ENCODE data around the gene RS1. TPM values are rescaled to one million over a fixed set of nuclear protein-coding genes. Genes with fewer than 3 reads are reported as not detected.
A peak's percentile ranks its signal among the peaks of the same experiment; 100 is the strongest.

Gene RS1
- total RNA-seq: not detected in 2 replicates
- polyA plus RNA-seq (2012): 0.03 TPM

DNA sequence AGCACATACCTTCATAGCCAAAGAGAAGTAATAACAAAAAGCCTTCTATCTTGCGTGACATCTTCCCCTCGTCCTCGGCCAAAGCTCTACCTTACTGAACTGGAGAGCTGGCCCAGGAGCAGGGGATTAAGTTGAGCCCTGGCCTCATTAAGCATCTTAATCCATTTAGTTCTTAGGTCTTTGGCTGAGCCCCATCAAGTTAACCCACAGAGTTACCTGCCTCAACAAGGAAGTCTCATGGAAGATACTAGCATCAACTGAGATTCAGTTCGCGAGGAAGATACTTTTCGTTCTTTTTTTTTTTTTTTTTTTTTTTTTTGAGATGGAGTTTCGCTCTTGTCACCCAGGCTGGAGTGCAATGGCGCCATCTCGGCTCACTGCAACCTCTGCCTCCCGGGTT, at the start of gene RS1:
TSS of gene RS1 (minus strand) at position 101 of the 400 bp plus-strand sequence. CDS start at position 61, 40 bp downstream.
- no peak for DNase-seq (ENCODE audit: low read depth)

DNA sequence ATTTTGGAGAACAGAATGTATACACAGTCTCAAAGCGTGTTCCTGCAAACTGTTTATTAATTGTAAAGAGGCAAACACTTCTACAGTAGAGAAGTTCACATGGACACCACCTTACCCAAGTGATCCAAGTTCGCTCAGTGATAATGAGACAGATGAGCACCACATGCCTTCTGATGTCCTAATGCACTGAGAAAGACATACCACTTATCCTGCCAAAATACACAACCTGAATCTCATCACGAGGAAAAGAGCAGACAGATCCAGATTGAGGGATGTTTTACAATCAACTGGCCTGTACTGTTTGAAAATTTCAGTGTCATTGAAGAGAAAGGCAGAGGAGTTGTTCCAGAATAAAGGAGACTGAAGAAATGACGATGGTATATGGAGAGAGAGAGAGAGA, 47.9 kb upstream of the RS1 start:
- no peak for DNase-seq (ENCODE audit: low read depth)

DNA sequence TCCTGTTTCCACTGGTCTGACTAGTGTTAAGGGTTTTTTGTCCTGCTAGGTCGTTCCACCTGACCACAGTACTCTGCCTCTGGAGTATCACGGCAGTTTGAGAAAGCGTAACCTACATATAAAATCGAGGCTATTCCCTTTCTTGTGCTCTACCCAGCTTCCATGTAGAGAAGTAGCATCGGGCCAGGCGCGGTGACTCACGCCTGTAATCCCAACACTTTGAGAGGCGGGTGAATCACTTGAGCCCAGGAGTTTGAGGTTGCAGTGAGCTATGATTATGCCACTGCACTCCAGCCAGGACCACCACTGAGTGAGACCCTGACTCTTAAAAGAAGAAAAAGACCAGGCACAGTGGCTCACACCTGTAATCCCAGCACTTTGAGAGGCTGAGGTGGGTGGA, 43.0 kb upstream of the RS1 start:
- DNase-seq (ENCODE audit: low read depth): no peak

DNA sequence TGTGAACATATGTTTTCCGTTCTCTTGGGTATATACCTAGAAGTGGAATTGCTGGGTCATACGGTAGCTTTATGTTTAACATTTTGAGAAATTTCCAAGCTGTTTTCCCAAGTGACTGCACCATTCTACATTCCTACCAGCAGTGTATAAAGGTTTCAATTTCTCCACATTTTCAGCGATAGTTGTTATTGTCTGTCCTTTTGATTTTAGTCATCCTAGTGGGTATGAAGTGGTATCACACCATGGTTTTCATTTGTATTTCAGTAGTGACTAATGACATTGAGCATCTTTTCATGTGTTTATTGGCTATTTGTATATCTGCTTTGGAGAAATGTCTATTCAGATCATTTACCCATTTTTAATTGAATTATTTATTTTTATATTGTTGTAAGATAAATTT, 37.9 kb upstream of the RS1 start:
- no peak for DNase-seq (ENCODE audit: low read depth)

DNA sequence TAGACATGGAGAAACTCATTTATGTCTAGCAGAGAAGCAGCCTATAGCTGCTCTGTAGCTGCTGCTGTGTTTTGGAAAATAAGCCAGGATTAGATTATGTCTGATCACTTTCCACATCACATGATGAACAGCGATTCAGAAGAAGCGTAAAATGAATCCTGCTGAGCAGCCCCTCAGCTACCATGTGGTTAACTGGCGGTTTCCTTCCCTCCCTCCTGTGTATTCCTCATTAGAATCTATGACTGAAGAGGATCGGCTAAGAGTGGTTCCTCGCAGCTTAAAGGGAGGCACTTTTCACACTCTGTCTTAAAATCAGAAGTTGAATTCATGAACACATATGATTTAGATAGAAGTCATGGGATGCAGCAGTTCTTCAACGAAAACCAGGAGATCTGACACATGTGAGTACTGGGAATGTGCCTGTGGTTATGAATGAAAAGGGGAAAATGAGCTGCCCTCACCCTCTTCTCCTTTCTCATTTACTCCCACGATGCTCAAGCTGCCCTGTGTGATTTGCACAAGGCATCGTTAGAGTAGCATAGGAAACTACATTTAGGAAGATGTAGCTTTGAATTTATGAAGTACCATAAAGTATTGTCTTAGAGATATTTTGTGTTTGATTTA, 35.6 kb upstream of the RS1 start, which contains the start of gene PPEF1:
TSS of gene PPEF1 (plus strand) at position 220 of the 624 bp plus-strand sequence. CDS start at position 356, 136 bp downstream.
- no peak for DNase-seq (ENCODE audit: low read depth)

DNA sequence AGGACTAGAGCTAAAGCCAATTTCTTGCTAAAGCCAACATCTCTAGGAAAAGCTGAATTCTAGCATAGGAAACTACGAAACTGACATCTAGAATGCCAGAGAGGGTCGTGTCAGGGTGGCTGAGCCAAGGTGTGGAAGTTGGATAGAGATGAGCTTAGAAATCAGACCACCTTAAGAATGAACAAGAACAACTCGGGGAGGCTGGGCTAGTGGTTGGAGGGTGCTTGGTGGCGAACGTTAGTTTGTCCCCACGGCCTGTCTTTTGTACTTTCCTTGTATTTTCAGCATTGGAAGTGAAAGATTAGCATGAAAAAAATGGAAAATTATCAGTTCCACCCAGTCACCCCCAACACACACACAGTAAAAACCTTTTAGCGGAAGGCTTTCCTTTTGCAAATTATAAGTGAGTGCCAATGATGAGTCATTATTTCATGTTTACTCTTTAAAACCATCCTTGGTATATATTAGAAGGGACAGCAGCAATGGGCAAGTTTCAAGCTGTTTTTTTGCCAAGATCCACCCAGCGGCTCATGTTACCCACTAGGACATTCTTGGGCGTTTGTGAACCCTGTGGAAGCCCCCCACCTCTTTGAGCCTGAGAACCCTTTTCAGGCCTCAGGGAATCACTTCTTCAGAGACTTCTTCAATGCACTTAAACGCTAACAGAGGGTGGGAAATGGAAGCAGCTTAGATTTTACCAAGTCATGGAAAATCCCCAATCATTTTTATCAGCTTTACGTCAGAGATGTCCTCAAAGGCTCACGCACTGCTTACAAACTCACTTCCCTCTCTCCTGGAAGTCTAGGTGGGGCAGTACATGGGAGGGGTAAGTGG, 30.7 kb upstream of the RS1 start:
- peak; percentile 20 for DNase-seq (ENCODE audit: low read depth)

DNA sequence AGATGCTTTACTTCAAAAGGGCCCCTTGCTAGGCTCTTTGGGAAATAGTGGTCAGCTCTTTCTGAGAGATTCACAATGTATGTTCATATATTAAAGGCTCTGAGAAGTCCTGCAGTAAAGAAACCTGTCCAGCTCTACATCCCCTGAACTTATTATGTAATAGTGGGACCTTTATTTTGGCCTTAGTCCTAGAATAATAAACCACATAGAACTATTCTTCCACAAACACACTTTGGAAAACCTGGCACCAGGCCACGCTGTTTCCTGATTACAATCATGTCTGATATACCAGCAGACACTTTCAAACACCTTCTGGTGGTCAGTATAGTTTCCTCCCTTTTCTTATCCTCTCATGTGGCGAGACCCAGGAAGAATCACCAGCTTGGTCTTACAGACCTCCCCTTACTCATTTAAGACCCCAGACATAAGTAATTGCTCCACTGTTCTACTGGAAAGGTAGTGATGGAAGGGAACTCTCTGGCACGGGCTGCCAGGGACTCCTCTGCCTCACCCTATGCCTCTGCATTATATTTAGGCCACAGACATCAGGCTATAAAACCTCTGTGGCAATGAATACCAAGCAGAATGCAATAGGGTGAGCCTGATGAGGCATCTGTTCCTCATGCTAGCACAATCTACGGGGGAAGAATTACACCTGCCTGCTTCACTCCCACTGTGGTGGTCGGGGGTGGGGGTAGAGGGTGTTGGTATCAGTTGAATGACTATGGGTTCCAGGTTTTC, 29.9 kb upstream of the RS1 start:
- peak; percentile 51 for DNase-seq (ENCODE audit: low read depth)

DNA sequence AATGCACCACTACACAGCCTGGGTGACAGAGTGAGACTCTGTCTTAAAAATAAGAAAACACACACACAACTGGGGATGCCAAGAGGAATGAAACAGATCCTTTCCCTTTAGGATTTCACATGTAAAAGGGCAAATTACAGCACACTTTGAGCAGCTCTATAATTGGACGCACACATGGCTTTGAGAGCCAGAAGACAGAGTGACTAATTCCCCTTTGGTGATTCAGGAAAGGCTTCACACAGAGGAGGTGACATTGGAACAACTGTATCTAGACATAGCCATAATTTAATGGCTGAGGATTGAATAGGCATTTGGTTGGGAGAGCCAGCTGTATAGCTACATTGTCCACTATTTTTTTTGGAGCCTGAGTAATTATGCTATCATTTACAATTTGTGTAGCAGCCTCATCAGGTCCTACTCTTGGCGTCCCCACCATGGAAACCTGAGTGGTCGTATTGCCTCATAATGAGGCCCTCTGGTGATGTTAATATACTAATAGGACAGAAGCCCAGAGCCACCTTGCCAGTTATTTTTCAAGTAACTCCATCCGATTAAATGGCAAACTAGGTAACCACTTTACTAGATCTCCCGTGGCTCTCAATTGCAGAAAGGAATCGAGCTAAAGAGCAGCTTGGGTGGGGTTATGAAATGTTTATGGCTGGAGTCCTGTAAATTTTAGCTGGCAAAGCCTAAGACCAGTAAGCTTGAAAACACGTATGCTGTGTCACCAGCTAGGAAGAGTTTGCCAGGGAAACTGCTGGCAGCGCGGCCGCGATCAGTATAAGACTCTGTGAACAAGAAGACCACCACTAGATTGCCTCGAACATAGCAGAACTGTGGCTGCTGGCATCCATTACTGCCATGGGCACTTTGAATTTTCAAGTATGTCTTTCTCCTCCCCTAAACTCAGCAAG, 27.1 kb upstream of the RS1 start:
- peak; percentile 18 for DNase-seq (ENCODE audit: low read depth)

DNA sequence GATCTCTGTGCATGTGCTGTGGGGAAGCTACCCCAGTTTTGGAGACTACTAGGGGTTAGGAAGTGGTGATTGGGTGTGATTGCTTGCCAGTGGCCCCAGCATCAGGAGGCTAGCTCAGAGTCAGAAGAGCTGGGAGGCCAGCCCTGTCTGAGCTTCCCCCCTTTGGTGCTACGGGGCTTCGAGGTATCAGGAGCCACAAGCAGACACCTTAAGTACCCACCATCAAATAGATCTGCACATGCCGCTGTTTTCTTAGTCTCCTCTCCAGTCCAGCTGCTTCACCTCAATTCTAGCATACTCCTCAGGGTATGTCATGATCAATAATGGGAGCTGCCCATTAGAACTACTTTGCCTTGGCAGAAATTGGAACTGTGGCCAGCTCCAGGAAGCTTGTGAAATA, 24.7 kb upstream of the RS1 start:
- DNase-seq (ENCODE audit: low read depth): no peak

DNA sequence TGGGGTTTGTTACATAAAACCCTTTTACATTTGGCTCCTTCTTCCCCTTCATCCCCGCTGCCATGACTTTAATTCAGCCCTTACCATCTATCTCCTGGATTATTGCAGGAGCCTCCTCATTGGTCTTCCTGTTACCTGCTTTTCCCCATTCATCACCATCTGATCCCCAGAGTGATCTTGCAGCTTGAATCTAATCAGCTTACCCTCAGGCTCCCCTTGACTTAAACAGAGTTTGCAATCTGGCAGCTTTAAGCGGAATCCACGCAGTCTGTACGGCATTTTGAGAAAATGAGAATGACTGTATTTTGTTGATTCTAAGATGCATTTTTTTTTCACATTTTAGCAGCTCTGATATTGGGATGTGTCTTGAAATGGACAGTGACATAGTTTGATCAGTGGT, 20.6 kb upstream of the RS1 start:
- DNase-seq (ENCODE audit: low read depth): no peak

DNA sequence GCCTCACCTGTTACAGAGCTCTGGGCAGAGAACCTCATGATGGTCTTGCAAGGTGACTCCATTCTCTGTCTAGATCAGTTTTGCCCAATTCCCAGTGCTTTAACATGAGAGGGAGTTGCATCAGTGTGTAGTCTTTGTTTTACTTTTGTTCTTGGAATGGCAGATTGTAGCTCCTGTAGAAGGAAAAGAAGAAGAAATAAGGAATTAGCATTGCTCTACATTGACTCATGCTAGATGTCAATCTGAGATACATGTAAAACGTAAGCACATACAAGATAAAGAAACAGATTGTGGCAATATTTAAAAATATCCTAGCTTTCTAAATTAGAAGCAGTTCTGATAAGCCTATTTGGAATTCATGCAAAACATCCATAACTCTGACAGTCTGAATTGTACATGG, 19.5 kb upstream of the RS1 start:
- no peak for DNase-seq (ENCODE audit: low read depth)

DNA sequence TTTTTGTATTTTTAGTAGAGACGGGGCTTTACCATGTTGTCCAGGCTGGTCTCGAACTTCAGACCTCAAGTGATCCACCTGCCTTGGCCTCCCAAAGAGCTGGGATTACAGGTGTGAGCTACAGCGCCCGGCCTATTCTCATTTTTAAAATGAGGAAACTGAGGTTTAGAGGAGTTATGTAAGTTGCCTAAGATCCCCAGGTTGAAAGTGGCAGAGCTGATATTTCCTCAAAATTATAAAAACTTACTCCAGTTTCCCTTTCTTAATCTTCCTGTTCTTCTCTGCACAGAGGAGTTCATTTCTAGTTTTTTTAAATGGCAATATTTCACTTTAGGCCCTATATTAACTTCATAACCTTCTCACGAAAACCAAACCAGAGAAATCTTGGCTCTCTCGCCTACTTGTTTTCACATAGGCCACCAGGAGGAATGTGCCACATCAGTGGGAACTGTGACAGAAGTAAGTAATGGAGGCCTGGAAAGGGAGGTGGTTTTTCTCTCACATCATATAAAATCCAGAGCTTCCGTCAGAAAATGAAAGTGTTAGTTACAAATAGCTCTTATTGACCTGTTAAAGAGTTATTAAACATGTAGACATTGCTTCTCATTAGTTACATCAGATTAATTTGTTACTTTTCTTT, 16.1 kb upstream of the RS1 start:
- DNase-seq (ENCODE audit: low read depth): no peak

DNA sequence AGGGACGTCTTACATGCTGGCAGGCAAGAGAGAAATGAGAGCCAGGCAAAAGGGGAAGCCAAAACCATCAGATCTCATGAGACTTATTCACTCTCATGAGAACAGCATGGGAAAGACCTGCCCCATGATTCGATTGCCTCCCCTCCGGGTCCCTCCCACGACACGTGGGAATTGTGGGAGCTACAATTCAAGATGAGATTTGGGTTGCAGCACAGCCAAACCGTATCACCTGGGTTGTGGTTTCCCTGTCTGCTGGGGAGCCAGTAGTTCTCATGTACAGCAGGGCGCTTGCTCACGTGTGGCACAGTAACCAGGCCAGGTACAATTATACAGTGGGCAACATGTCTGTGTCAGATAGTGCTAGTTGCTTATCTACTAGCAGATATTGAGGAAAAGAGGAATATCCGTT, 11.1 kb upstream of the RS1 start:
- DNase-seq (ENCODE audit: low read depth): no peak

DNA sequence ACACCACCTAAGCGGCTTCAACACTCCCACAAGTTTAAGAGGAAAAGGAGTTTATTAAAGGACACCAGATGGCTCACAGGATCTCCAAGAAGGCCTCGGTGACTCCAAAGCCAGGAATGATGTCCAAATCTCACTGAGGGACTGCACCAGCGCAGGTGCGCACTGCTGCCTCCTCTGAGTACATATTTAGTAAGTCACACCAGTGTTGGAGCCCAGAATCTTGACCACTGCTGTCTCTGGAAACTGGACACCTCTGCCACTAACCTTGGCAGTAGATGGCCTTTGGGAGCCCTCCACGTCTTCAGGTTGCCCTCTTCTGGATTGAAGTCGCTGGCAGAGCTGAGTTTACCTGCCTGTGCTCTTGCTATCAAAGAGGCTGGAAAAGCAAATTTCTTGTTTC, 10.1 kb upstream of the RS1 start:
- DNase-seq (ENCODE audit: low read depth): no peak

DNA sequence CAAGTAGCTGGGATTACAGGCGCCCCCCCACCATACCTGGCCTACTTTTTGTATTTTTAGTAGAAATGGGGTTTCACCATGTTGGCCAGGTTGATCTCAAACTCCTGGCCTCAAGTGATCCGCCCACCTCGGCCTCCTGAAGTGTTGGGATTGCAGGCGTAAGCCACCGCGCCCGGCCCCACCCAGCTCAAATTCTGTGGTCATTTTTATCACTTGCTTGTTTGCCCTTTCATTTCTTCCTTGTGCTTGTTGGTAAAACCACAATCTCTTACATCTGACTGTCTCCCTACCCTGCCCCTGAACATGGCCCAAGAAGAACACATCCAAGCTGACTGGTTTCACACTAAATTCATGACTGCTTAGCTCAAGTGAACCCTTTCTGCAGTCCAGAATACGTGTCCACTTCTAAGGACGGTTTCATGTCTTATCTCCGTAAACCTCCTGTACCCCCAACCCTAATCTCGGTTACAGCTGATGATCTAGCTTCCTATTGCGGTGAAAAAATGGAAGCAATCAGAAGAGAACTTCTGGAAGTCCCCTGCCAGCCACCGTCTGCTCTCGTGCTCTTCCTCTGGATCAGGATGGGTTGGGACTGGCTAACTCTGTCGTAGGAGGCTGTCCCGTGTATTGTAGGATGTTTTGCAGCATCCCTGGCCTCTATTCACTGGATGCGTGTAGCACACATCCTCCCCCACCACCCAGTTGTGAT, 5.4 kb upstream of the RS1 start:
- no peak for DNase-seq (ENCODE audit: low read depth)

DNA sequence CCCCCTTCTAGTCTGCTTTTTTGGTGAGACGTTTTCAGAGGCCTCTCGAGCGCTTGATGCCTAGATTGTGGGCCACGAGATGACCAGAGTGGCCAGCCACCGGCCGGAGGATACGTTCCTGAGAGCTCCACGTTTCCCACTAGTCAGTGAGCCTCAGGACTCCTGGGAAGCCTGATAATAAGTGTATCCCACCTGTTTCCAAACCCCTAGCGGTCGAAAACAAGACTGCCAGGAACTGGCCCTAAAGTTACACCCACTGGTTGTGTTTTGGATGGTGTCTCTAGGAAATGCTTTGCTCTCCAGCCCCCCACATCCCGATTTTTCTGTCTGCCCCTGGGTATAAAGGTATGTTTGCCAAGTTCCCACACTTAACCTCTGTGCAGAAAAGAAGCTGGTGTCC, 4.6 kb upstream of the RS1 start:
- peak; percentile 40 for DNase-seq (ENCODE audit: low read depth)

DNA sequence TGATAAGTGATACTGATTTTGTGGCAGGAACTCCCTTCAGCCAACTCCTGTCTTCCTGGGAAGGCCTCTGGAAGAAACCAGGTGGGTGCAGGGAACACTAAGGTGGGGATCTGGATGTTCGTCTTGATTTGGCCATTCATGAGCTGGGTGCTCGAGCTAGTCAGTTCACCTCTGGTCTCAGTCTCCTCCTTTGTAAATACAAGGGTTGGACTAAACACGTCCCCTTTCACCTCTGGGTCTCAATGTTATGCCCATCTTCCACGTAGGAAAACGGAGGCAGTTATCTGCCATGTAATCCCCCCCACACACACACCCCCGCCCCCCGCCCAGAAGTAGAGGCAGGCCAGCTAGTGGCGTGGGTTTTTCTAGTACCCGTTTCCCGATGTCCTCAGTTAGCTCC, 4.1 kb upstream of the RS1 start:
- DNase-seq (ENCODE audit: low read depth): no peak

DNA sequence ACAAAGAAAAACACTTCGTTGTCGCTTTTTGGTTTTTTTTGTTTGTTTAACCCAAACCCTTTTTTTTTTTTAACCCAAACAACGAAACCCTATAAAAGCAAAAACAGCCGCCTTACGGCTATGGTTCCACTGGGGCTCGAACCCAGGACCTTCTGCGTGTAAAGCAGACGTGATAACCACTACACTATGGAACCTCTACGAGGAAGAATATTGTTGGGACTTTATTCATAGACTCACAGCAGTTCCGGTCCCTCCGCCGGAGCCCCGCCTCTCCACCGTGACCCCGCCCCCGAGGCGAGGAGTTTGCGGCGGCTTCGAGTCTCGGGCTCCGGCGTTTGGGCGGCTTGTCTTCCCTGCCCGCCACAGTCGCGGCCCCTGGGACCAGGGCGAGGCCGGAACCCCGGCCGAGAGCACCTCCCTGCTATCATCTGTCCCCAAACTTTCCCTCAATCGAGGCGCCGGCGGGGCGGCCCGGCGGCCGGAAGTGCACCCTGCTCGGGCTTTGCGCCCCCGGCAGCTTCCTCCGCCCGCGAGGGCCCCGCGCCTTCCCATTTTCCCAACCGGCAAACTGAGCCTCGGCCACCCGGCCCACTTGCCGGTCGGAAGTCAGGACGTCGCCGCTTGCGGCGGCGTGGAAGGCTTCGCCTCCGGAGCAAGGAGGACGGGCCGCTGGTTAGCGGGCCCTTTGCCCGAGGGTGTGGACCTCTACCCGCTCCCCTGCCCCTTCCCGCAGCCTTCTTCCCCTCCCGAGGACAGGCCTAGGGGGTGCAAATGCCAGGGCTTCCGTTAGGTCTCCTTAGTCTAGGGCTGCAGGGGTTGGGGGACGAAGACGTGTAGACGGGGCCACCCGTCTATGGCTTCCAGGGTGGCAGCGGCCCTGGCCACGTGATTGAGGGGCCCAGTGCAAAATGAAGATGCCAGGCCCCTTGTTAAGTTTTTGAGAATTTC, 3.2 kb upstream of the RS1 start:
- peak; percentile 69 for DNase-seq (ENCODE audit: low read depth)

DNA sequence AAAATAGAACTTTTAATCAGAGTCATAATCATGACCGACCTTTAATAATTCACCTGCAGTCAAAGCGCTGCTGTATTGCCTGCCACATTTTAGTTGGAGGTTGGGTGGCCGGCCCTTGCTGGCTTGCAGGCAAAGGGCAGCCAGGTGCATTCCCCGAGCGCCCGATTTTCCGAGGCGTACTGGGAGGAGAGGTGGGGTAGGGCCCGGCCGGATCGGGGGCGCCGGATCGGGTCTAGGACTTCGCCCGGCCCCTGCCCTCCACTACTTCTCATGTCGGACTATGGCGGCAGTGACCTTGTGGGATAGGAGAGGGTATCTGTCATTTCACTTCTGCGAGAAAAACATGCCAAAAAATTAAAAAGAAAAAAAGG, 2.5 kb upstream of the RS1 start:
- DNase-seq (ENCODE audit: low read depth): no peak

Data from myocyte (in vitro differentiated cells).